ENCODE data around the gene KRT82. TPM values are rescaled to one million over a fixed set of nuclear protein-coding genes. Genes with fewer than 3 reads are reported as not detected.

Gene KRT82
- total RNA-seq, 2 donors from 2014 or later: not detected

GRCh38 chr12:52401526-52401925 lies 4.6 kb downstream of the KRT82 start:
- H3K27ac ChIP-seq: no peak overlapping the region
- intact Hi-C loops (cut with DNase I): no loop called here
- no peaks in the 10 kb centered on the region for H3K4me1 ChIP-seq
- no peak overlapping the region for H3K9ac ChIP-seq (ENCODE audit: low read depth in 2 of 2, low read length in 2 of 2)
- no peak overlapping the region for H3K4me3 ChIP-seq
- no peaks in the 10 kb centered on the region for H3K9me3 ChIP-seq
- TF ChIP-seq, protein P1, sequence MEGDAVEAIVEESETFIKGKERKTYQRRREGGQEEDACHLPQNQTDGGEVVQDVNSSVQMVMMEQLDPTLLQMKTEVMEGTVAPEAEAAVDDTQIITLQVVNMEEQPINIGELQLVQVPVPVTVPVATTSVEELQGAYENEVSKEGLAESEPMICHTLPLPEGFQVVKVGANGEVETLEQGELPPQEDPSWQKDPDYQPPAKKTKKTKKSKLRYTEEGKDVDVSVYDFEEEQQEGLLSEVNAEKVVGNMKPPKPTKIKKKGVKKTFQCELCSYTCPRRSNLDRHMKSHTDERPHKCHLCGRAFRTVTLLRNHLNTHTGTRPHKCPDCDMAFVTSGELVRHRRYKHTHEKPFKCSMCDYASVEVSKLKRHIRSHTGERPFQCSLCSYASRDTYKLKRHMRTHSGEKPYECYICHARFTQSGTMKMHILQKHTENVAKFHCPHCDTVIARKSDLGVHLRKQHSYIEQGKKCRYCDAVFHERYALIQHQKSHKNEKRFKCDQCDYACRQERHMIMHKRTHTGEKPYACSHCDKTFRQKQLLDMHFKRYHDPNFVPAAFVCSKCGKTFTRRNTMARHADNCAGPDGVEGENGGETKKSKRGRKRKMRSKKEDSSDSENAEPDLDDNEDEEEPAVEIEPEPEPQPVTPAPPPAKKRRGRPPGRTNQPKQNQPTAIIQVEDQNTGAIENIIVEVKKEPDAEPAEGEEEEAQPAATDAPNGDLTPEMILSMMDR (IDR thresholded peaks at IDR 0.05): no peak
- no peak for DNase-seq
- H3K27me3 ChIP-seq: no peaks in the 10 kb centered on the region
- H3K36me3 ChIP-seq: no peaks in the 10 kb centered on the region

DNA sequence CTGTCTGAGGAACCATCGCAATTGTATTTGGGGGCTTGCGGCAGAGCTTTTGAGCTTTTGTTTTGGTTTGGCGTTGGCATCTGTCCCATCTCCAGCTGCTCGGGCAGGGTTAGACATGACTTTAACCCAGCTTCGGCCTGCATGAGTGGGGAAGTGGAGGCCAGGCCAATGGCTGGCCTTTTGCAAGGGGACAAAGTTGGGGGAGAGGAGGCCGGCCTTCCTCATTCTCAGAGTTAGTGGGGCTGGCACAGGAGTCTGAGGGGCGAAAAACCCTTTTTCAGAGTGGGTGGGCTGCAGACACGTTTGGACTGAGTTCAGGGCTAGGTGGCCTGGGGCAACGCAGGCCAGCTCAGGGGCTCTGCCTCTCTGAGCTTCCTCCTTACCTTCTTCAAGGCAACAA lies 5.2 kb downstream of the KRT82 start:
- intact Hi-C loops (cut with DNase I): no loop called here
- no peaks in the 10 kb centered on the region for H3K36me3 ChIP-seq
- H3K4me3 ChIP-seq: no peak overlapping the region
- TF ChIP-seq, protein P1 (IDR thresholded peaks at IDR 0.05): no peak
- H3K27ac ChIP-seq: no peak overlapping the region
- no peak for DNase-seq
- H3K9me3 ChIP-seq: no peaks in the 10 kb centered on the region
- no peak overlapping the region for H3K9ac ChIP-seq (ENCODE audit: low read depth in 2 of 2, low read length in 2 of 2)
- no peaks in the 10 kb centered on the region for H3K27me3 ChIP-seq
- H3K4me1 ChIP-seq: no peaks in the 10 kb centered on the region

DNA sequence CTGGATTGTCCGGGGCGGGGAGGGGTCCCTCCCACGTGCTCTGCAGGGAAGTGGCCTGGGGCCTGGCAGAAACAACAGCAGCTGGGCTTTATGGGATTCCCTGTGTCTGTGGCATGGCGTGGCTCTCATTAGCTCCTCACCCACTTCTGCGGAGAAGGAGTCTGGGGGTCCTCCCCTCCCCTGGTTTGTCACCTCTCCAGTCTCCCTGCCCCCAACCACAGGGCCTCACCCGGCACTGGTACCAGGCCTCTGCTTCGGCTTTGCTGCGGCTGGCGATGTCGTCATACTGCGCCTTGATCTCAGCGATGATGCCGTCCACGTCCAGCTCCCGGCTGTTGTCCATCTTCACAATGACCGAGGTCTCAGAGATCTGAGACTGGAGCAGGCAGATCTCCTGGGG lies 6.4 kb downstream of the KRT82 start:
- no peak for DNase-seq
- H3K27ac ChIP-seq: no peak overlapping the region

DNA sequence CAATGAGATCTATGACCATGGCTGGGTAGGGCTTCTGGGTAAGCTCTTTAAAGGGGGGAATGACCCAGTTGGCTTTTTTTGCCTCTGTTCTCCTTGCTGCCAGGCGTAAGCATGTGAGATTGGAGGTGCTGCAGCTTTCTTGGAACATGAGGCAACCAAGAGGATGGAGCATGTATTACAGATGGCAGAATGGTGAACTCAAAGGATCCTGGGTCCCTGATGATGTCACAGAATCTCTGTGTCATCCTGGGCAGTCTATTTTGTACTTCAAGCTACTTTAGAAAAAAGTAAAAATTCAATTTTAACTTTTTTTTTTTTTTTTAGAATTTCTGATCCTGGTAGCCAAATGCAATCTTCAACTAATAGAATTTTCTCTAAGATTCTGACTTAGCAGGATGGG lies 8.0 kb downstream of the KRT82 start:
- no peak overlapping the region for H3K9ac ChIP-seq (ENCODE audit: low read depth in 2 of 2, low read length in 2 of 2)
- no peaks in the 10 kb centered on the region for H3K9me3 ChIP-seq
- no peak overlapping the region for H3K27ac ChIP-seq
- intact Hi-C loops (cut with DNase I): no loop called here
- H3K4me3 ChIP-seq: no peak overlapping the region
- H3K4me1 ChIP-seq: no peaks in the 10 kb centered on the region
- DNase-seq: no peak
- no peaks in the 10 kb centered on the region for H3K36me3 ChIP-seq
- no peaks in the 10 kb centered on the region for H3K27me3 ChIP-seq
- TF ChIP-seq, protein P1 (IDR thresholded peaks at IDR 0.05): no peak

More for the DNA sequence above, 6.4 kb downstream of the KRT82 start:
- Histone ChIP-seq H3K4me1 (no peaks in the 10 kb centered on the region), H3K36me3 (no peaks in the 10 kb centered on the region), H3K27me3 (no peaks in the 10 kb centered on the region), H3K9ac (ENCODE audit: low read depth in 2 of 2, low read length in 2 of 2) (no peak overlapping the region), H3K9me3 (no peaks in the 10 kb centered on the region), H3K4me3 (no peak overlapping the region)
- intact Hi-C loops (cut with DNase I): no loop called here
- TF ChIP-seq, protein P1 (IDR thresholded peaks at IDR 0.05): no peak

- H3K27me3 ChIP-seq: no peaks in the 10 kb centered on the region
- no peaks in the 10 kb centered on the region for H3K9me3 ChIP-seq
- TF ChIP-seq, protein P1 (IDR thresholded peaks at IDR 0.05): no peak
- H3K27ac ChIP-seq: no peak overlapping the region
- no peaks in the 10 kb centered on the region for H3K36me3 ChIP-seq
- H3K4me1 ChIP-seq: no peaks in the 10 kb centered on the region
- no peak for DNase-seq
- H3K9ac ChIP-seq (ENCODE audit: low read depth in 2 of 2, low read length in 2 of 2): no peak overlapping the region
- intact Hi-C loops (cut with DNase I): no loop called here
- H3K4me3 ChIP-seq: no peak overlapping the region
Measured at GRCh38 chr12:52396656-52397055, 9.5 kb downstream of the KRT82 start.

All from colonic mucosa (tissue), 4 donors.